CD4-positive, alpha-beta T cell treated with Interferon gamma for 1 hour (primary cell): Measurements from ENCODE around the gene RPS19.

ENCODE experiments used
- DNase-seq: peaks from one replicate; pipeline ENCODE4 v3.0.0-alpha.2; 2020

RPS19 gene

DNA sequence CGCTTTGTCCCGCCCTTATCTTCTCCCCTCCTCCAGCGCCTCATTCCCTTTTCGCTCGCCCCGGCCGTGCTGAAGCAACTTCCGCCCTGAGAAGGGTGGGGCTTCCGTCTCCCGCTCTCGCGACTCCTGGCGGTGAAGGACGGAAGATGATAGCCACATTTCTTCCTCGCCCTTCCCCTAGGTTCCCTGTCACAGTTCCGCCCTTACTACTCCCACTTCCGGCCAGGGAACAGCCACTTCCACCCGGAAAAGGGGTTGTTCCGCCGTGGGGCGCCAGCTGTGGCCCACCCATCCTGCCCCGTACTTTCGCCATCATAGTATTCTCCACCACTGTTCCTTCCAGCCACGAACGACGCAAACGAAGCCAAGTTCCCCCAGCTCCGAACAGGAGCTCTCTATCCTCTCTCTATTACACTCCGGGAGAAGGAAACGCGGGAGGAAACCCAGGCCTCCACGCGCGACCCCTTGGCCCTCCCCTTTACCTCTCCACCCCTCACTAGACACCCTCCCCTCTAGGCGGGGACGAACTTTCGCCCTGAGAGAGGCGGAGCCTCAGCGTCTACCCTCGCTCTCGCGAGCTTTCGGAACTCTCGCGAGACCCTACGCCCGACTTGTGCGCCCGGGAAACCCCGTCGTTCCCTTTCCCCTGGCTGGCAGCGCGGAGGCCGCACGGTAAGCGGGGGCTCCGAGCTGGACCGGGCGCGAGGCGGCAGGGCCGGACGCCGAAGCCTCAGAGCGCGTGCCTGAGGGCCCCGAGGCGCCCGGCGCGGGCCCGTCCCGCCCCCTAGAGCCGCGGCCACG lies at the start of gene RPS19:
Gene RPS19 (plus strand): TSS at position 638 of the 801 bp plus-strand sequence. CDS start 520 bp downstream, outside the sequence.
- peak; percentile 97 for DNase-seq

DNA sequence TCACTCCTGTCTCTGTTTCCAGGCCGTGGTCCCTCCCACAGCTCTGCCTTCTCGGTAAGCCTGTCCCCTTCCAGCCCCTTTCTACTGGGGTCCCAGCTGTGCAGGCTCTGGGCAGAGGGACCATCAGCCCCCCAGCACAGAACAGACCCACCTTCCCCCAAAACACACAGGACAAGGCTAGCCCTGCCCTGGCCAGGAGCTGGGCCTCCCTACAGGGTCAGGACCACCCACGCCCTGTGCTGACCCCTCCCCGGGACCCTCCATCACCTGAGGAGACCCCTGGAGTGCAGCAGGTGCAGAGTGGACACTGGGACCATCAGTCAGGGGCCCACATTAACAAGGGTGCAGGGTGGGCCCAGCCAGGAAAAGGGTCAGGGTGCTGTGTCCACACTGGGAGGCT lies 49.8 kb upstream of the RPS19 start:
- DNase-seq: no peak

DNA sequence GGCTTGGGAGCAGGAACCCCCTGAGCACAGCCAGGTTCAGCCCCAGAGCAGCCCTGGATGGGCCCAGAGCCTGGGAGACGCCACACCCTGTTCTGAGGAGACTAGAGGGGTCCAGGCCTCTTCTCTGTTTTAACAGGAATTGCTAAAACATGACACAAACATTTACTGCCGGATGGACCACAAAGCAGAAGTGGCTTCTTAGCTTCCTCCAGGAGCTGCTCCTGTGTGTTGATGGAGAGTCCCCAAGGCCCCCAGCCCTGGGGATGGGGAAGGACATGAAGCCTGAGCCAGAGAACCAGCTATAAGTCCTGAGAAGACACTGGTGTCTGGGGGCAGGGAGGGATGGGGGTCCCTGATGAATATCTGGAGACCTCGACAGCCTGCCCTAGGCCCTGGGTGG lies 49.0 kb upstream of the RPS19 start:
- DNase-seq: peak; percentile 48

DNA sequence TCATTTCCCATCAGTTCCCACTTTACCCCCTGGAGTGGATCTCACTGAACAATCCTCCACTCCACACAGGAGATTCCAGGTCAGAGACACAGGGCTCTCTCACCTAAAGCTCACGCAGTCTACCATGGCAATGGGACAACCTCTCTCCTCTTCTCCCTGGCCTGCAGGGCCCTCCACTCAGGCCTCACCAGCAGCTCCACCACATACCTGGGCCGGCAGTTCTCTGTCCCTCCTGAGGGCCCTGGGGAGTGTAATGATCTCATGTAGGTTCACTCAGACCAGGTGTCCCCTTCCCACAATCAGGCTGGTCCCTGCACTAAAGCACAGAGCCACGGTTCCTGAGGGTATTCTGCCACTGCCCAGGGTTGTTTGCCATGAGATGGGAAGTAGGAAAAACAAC lies 48.1 kb upstream of the RPS19 start:
- DNase-seq: no peak

DNA sequence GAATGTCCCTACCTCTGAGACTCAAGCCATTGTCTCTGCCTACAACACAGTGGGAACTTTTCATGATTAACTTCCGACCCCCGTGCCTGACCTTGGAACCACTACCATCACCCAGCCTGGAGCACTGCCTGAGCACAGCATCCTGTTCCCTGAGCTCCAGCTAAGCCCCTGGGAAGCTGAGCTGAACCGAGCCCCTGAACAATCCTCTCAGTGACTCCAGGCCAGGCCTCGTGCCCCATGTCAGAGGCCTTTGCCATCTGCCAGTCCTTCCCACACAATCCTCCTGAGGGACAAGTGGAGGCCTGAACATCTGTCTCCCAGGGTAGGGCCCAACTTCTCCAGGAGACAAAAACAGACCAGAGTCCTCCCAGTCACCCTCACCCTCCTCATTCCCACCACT lies 46.1 kb upstream of the RPS19 start:
- DNase-seq: no peak

DNA sequence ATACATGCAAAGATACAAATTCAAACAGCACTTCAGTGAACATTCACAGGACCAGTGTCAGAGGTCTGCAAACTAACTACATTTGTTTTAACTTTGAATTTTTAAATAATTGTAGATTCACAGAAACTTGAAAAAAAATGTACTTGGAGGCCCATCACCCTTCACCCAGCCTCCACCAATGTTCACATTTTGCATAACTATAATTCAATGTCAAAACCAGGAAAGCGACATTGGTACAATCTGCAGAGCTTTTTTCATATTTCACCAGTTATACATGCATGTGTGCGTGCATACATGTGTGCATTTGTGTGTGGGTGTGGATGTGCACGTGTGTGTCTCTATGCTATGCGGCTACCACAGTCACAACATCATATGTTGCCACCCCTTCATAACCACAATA lies 44.8 kb upstream of the RPS19 start:
- DNase-seq: no peak

DNA sequence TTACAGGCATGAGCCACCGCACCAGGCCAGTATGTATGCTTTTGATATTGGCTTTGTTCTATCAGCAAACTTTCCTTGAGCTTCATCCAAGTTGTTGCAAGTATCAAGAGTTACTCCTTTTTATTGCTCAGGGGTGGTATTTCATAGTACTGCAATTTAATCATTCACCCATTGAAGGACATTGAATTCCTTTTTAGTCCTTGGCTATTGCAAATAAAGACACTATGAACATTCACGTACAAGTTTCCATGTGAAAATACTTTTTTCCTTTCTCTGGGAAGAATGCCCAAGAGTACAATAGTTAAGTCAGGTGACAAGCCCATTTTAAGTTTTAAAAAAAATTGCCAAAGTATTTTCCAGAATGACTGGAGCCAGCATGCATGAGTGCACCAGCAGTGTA lies 43.3 kb upstream of the RPS19 start:
- no peak for DNase-seq

DNA sequence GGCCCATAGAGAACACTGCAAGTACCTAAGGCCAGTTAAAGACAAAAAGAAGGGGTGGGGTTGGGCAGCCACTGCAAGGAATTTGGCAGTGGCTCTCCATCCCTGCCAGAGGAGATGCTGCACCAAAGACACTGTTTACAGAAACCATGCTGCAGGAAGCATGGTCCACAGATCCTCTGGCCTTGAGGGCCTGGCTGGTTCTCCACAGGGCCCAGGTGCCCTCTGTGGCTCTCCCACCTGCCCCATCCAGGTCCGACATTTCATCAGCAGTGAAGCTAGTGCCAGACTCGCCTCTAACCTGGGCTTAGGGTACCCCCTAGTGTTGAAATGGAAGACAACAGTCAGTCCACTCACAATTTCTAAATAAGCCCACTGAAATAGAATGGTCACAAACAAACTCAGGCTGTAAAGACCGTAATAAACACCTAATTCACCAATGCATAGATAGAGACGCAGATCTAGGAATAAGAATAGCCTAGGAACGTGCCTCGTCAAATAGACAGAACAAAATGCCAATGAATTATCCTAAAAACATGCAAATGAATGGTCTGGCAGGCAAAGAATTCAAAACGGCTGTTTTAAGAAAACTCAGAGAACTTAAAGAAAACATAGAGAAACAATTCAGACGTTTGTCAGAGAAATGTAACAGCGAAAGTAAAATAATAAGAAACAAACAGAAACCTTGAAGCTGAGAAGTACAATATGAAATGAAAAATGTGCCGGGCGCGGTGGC lies 38.9 kb upstream of the RPS19 start:
- peak; percentile 44 for DNase-seq

DNA sequence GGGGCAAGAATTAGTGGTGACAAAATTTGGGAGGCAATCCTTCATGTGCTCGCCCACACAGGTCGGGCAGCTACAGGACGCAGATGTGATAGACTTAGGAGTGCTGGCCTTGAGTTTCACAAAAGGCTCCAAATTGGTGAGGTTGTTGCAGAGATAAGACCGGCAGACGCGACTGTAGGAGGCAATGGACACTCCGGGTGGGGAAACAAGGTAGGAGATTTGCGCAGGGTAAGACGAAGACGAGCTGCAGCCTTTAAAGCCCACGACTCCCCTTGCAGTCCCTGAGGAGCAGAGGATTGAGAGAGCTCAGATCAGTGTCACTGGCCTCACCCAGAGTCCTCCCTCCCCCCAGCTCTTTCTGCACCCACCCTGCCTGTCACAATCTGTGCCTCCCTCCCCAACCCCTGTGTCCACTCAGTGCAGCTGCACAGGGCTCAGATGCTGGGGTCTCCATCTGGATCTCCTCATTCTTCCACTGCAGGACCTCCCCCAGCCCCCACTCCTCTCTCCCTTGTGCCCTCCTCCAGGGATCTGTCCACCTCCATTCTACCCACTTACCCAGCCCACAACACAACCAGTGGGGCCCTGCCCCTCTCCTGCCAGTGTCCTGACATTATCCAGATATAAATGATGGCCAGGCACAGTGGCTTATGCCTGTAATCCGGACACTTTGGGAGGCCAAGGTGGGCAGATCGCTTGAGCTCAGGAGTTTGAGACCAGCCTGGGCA lies 21.9 kb upstream of the RPS19 start:
- DNase-seq: no peak

DNA sequence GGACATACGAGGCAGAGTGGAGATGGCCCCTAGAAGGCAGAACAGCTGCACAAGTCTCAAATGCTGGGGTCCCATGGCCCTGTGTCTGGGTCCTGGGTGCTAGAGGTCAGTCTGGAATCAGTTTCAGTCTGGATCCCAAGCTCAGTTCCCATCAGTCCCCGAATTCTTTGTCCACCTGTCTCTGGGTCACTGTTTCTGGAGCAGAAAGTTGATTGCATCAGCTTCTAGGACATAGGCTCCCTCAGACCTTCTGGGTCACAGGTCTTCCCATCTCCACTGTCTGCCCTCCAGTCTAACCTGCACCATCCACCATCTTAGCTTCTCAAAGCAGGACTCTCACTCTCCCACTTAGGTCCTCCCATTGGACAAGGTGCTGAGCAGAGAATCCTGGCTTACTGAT lies 20.8 kb upstream of the RPS19 start:
- no peak for DNase-seq

DNA sequence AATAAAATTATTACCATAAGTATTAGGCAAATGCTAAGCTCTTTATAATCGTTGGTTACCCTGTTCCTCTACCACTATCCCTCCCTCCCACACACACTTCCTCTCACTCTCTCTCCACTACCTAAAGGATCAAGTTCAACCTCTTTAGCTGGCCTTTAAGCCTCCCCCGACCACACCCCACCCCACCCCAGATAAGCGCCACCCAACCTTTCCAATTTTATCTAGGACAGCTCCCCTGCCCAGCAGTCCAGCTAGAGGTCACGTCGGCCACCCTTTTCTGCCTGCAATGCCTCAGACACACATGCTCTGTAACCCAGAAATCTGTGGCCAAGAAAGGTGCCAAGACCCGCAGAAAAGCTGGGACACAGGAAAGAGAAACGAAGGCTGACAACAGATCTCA lies 16.7 kb upstream of the RPS19 start:
- DNase-seq: no peak

DNA sequence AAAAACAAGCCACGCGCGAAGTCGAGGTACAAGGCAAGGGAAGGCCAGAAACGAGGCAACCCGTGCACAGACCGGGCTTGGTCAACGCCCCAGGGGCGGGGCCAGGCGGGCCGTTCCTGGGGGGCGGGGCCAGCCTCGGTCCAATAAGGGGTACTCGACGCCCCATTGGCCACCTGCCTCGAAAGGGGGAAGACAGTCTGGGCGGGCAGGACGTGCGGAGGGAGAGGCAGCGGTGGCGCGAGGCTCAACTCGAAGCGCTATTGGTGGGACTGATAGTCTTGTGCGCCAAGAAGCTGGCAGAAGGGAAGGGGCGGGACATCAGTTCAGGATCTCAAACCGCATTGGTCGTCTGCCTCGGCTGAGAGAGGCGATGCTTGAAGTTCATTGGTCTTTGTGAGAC lies 15.5 kb upstream of the RPS19 start, which contains the start of gene LYPD4:
Gene LYPD4 (minus strand): TSS at position 83 of the 400 bp plus-strand sequence. CDS start 5,398 bp downstream, outside the sequence.
- DNase-seq: no peak

DNA sequence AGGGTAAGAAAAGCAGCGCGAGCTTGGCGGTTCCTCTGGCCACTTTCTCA lies 15.2 kb upstream of the RPS19 start, which contains the start of gene DMRTC2:
Gene DMRTC2 (plus strand): TSS at position 42 of the 50 bp plus-strand sequence. CDS start 2,387 bp downstream, outside the sequence.
- DNase-seq: no peak

DNA sequence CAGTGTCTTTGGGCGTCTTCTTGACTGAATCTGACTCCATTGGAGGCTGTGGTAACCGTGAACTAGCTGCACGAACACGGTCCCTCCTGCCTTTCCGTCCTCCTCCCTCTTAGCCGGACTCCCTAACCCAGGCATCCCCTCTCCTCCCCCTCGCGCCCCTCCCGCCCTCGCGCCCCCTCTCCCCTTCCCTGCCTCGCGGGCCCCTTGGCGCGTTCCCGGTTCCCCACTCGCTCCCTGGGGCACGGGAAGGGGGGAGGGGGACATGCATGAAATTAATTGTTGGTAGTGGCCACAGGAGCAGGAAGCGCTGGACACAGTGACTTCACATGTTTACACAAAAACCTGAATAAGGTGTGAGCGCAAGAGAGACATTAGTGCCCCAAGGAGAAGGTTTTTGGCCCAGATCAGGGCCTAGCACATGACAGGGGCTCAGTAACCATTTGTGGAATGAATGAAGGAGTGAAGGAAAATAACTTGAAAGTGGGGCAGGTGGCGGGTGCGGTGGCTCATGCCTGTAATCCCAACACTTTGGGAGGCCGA lies 14.9 kb upstream of the RPS19 start:
- no peak for DNase-seq

DNA sequence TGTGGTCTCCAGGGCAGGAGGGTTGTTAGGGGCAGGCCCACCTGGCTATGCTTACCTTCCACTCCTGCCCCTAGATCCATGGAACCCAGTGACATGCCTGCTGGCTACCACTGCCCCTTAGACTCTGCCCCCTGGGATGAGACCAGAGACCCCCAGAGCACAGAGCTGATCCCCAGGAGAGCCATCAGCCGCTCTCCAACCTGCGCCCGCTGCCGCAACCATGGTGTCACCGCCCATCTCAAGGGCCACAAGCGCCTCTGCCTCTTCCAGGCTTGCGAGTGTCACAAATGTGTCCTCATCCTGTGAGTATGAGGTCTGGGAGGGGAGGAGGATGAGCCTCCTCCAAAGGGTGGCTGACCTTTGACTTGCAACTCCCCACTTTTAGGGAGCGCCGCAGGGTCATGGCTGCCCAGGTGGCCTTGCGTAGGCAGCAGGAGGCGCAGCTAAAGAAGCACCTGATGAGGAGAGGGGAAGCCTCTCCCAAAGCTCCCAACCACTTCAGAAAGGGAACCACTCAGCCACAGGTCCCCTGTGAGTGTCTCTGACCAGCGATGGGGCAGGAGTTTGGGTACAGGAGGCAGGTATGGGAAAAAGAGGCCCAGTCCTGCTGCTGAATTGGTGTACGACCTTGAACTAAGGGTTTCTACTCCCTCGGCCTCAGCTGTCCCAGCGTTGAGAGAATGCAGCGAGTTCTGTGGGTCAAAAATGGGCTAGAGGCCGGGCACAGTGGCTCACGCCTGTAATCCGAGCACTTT lies 12.5 kb upstream of the RPS19 start:
- DNase-seq: no peak

DNA sequence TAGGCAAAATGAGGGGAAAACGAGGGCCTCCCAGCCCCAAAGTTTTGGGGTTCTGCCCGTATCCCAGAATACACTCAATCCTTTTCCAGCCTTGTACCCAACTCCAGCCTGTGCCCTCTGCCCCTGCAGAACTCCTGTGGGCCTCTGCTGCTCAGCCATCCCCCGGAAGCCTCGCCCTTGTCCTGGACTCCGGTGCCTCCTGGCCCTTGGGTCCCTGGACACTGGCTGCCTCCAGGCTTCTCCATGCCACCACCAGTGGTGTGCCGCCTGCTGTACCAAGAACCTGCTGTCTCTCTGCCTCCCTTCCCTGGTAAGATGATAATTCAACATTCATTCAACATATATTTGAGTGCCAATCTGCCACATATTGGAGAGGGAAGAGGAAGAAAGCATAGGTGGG lies 11.4 kb upstream of the RPS19 start:
- DNase-seq: no peak

DNA sequence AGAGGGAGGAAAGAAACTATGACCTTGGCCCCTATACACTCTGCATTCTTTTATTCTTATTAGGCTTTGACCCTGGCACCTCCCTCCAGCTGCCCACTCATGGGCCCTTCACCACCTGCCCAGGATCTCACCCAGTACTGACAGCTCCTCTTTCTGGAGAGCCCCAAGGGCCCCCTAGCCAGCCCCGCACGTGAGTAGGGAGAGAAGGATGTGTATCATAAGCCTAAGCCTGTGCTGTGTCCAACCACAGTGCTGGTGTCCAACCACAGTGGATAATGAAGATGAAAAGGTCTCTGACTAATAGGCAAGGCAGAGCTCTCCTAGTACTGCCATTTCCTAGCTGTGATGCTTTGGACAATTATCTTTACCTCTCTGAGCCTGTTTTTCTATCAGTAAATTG lies 11.0 kb upstream of the RPS19 start:
- DNase-seq: no peak

DNA sequence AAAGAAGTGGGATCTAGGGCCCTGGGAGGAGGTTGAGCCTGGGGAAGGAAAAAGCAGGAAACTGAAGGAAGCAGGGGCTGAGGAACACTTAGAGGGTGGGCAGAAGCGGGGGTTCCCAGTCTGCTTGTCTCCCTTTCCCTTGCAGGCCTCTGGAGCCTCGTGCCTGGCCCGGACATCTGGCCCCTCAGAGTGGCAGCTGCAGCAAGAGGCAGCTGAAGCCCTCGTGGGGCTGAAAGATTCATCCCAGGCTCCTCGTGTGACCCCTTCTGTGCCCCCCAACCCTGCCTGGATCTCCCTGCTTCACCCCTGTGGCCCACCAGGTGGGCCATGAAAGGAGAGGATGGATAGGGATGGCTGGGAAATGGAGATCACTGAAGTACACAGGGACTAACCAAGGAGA lies 9.7 kb upstream of the RPS19 start:
- DNase-seq: no peak

DNA sequence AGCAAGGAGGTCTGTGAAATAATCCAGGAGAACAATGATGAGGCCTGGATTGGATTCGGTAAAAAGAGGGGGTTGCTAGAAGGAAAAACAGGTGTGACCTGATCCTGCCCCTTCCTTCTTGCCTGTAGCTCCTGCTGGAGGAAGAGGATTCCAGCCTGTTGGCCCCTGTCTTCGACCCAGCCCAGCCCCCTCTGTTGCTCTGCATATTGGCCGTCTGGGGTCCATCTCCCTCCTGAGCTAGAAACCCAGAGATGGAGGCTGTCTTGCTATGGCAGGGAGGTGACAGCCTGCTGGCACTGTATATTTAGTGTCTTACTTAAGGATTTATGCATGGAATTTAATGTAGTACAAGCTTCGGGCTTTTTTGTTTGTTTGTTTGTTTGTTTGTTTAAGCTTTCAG lies 8.6 kb upstream of the RPS19 start:
- DNase-seq: no peak

DNA sequence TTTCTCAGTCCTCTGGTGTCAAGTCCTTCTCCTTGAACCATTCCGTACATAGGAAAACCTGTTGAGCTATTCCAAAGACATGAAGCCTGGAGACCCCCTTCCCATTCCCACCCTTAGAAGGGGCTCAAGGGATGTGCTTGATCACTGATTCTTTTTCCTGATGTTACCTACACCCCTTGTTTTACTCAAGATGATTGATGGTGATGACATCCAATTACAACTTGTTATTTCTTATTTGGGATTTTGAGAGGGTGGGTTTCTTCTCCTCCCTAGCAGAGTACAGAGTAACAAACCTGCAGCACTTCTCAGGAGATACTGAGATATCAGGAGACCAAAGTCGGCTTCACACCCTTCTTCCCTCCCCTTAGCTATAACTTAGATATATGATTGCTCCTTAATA lies 6.7 kb upstream of the RPS19 start:
- no peak for DNase-seq

DNA sequence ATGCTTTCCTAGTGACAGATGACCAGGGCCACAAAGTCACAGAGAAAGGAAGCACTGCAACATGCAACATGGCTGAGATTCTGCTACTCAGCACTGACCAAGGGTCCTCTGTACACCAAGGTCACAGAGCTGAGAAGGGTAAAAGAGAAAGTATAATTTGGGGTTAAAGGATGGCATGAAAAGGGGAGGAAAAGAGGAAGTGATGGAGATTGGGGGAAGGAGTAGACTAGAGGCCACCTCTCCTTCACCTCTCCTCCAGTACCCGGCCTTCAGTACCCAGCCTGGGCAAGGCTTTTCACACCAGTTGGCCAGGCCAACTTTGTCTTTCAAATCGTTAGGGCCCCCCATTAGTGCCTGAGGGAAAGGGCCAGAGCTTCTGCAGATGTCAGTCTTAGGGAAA lies 6.3 kb upstream of the RPS19 start:
- no peak for DNase-seq

DNA sequence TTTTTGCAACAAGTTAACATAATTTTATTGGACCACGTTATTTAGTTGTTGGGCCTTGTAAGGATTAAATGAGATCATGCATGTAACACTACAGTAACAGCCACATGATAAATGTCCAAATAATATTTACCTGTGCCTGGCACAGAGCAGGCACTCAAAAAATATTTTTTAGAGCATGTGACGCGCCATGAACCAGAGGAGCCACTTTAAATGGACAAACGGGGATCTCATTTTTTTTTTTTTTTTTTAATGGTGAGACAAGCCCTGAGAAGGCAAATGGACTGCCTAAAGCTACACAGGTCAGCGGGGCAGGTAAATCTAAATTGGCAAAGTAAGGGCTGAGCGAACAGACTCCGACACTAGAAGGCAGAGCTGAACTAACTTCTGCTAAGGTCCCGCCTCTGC lies 840 bp upstream of the RPS19 start:
- DNase-seq: no peak

DNA sequence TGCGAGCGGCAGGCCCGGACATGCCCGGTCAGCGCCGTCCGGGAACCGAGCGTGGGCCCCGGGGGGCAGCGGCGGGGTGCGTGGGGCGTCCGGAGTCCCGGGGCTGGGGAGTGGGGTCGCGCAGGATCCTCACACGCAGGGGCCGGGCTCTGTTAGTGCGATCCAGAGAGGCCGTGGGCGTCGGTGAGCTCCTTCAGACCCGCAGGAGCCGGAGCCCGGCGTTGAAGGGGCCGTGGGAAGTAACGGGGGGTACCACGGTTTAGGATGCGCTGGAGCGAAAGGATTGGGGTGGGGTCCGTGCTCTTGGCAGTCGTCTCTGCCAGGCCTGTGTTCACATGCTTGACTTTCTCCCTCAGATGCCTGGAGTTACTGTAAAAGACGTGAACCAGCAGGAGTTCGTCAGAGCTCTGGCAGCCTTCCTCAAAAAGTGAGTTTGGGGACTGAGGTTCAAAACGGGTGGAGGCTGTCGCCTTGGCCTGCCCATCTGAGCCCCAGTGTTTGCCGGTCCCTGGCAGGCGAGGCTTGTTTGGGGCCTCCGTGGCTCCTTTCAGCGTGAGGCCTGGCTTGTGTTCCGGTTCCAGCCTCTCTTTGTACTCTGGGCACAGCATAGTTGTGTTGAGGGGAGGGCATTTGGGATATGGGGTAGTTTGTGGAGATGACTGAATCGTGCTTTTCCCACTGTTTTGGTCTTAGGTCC lies 512 bp downstream of the RPS19 start:
- DNase-seq: no peak
